GM12878 (cell line): ENCODE data around the gene DIP2B. TPM values are rescaled to one million over a fixed set of nuclear protein-coding genes. Genes with fewer than 3 reads are reported as not detected.

Source experiments
- ATAC-seq: fragments of 200-7000 bp; cut with Tn5 transposase; 3 replicates; pipeline ENCODE4 v1.9.1; 2020; ENCODE audit warnings: mild to moderate bottlenecking, moderate library complexity
- BruUV-seq: library from RNA; stranded (reverse); fragments of 400-500 nt; replicated peaks from 2 replicates; lab custom pipeline; 2021; lab: Mats Ljungman, UMichigan
- CTCF ChIA-PET: fragments of 300-600 bp; sonication (Branson Sonifier 250); formaldehyde crosslinking; extraction: SDS; loops from one replicate; lab custom pipeline; 2021; ENCODE audit warnings: inconsistent platforms; lab: Yijun Ruan, JAX
- POLR2A ChIA-PET: fragments of 350-600 bp; formaldehyde crosslinking; extraction: SDS; loops from one replicate; lab custom pipeline; 2021; ENCODE audit warnings: inconsistent platforms; lab: Charles Lee
- RAD21 ChIA-PET: fragments of 300-600 bp; sonication (Branson Sonifier 250); formaldehyde crosslinking; loops from one replicate; lab custom pipeline; 2023; ENCODE audit warnings: antibody characterized with exemption; ENCODE audit not compliant: unreplicated experiment; lab: Charles Lee
- SMC1A ChIA-PET: fragments of 300-600 bp; sonication (Branson Sonifier 250); formaldehyde crosslinking; loops from one replicate; lab custom pipeline; 2023; ENCODE audit not compliant: unreplicated experiment, uncharacterized antibody; lab: Charles Lee
- DNase-seq: peaks from one replicate; pipeline ENCODE4 v3.0.0-alpha.2; 2011; ENCODE audit warnings: low read depth, low spot score
- FAIRE-seq: peaks from 3 replicates; lab custom pipeline; 2011; peaks lifted over from hg19 to GRCh38; lab: Jason Lieb, UNC
- H2AFZ ChIP-seq: 2 replicates; pipeline ENCODE4 v1.6.0; 2011; ENCODE audit warnings: low read depth, low read length, control low read depth; ENCODE audit not compliant: control insufficient read depth
- H3K27ac ChIP-seq: 2 replicates; pipeline ENCODE4 v1.5.1; 2011; ENCODE audit warnings: control low read depth; ENCODE audit not compliant: control insufficient read depth, insufficient read depth
- H3K27me3 ChIP-seq, 2 experiments: replicated peaks in 1 of 2; 2 replicates each; pipeline versions ENCODE4 v1.6.0 to v1.6.1; 2011; ENCODE audit warnings: low read length in 1 of 2; ENCODE audit not compliant: control insufficient read depth in 2 of 2, insufficient read depth in 2 of 2
- H3K36me3 ChIP-seq, 2 experiments: 2 replicates each; pipeline ENCODE4 v1.5.1; 2011; ENCODE audit warnings: low read length in 1 of 2; ENCODE audit not compliant: control insufficient read depth in 2 of 2, insufficient read depth in 2 of 2
- H3K4me1 ChIP-seq: 2 replicates; pipeline ENCODE4 v1.6.1; 2011; ENCODE audit warnings: mild to moderate bottlenecking, low read length, moderate library complexity, mixed read lengths; ENCODE audit not compliant: control insufficient read depth, insufficient read depth
- H3K4me2 ChIP-seq: 2 replicates; pipeline ENCODE4 v1.6.0; 2011; ENCODE audit warnings: control low read depth; ENCODE audit not compliant: control insufficient read depth, insufficient read depth
- H3K4me3 ChIP-seq: fragments of 200-600 bp; sonication (generic); 2 replicates; pipeline ENCODE4 v1.5.1; 2016
- H3K79me2 ChIP-seq: 2 replicates; pipeline ENCODE4 v1.6.0; 2011; ENCODE audit warnings: low read length; ENCODE audit not compliant: control insufficient read depth, insufficient read depth
- H3K9ac ChIP-seq: 2 replicates; pipeline ENCODE4 v1.8.0; 2011; ENCODE audit warnings: low read length, control low read depth, mixed read lengths; ENCODE audit not compliant: control insufficient read depth, insufficient read depth
- H3K9me3 ChIP-seq: replicated peaks from 3 replicates; pipeline ENCODE4 v1.5.1; 2011; ENCODE audit warnings: mild to moderate bottlenecking, low read length; ENCODE audit not compliant: control insufficient read depth, insufficient read depth
- H4K20me1 ChIP-seq: 2 replicates; pipeline ENCODE4 v1.6.0; 2011; ENCODE audit not compliant: control insufficient read depth, insufficient read depth
- ATF2 ChIP-seq: IDR thresholded peaks from 2 replicates; pipeline ENCODE4 v1.6.1; 2012; ENCODE audit warnings: low read length, inconsistent platforms
- ELK1 ChIP-seq: IDR thresholded peaks from 2 replicates; pipeline ENCODE4 v1.6.1; 2012; ENCODE audit warnings: low read depth, low read length, improper control_type of control experiment
- IKZF1 ChIP-seq: fragments of 450-650 bp; conservative IDR thresholded peaks from 2 replicates; pipeline ENCODE4 v1.6.1; 2017; ENCODE audit warnings: antibody characterized with exemption, mild to moderate bottlenecking
- MTA3 ChIP-seq: IDR thresholded peaks from 2 replicates; pipeline ENCODE4 v1.6.1; 2012; ENCODE audit warnings: low read length, inconsistent platforms, borderline replicate concordance
- SP1 ChIP-seq: IDR thresholded peaks from one replicate; pipeline ENCODE4 v1.6.1; 2011; ENCODE audit warnings: low read depth, low read length
- ZBED1 ChIP-seq: IDR thresholded peaks from 2 replicates; pipeline ENCODE4 v1.6.1; 2016; ENCODE audit warnings: borderline replicate concordance
- ZNF274 ChIP-seq: IDR thresholded peaks from one replicate; pipeline ENCODE4 v1.8.0; 2011; ENCODE audit not compliant: insufficient read length, insufficient read depth
- WGBS: methylation state at CpG from one replicate; pipeline ENCODE4 v1.1.6; 2016; ENCODE audit warnings: low lambda C conversion rate; ENCODE audit not compliant: insufficient replicate concordance, insufficient coverage; ENCODE audit errors: missing lambda C conversion rate; 5-methylcytosine and 5-hydroxymethylcytosine counted together
- in situ Hi-C: fragments of 300-500 bp; cut with MboI; formaldehyde crosslinking; loops from 9 replicates; pipeline ENCODE4 v1.14.3; 2018; ENCODE audit warnings: mixed read lengths
- intact Hi-C: fragments of 100-400 bp; cut with micrococcal nuclease; formaldehyde crosslinking; loops from one replicate; pipeline ENCODE4 v1.14.2; 2022; ENCODE audit not compliant: unreplicated experiment
- polyA plus RNA-seq, 11 experiments: library from polyadenylated mRNA; depleted of rRNA in 4 of 11; unstranded in 6 of 11; stranded (reverse) in 5 of 11; fragments of >200 nt; fragmentation: Nextera tagmentation in 4 of 11; fragmentation: Illumina TruSeq in 1 of 11; extraction: Ambion mirVana in 4 of 11; extraction: Trizol in 1 of 11; gene quantifications; 1 replicate in 1 of 11; 2 replicates in 10 of 11; pipeline versions ENCODE4 v1.2.1 to v1.2.3, GENCODE V29; 2011 to 2016; ENCODE audit warnings: inconsistent platforms in 2 of 11, missing spikeins in 2 of 11, low read depth in 1 of 11
- total RNA-seq, 4 experiments: library from RNA; depleted of rRNA in 3 of 4; stranded (reverse); fragments of >200 nt in 3 of 4; fragmentation: Illumina TruSeq in 1 of 4; extraction: Trizol in 1 of 4; gene quantifications; 2 replicates each; pipeline versions ENCODE4 v1.2.1 to v1.2.3, GENCODE V29; 2013 to 2021
- TF ChIP-seq, protein P1 (sequence below): fragments of 450-650 bp; IDR thresholded peaks from 2 replicates; pipeline ENCODE4 v1.6.1; 2017; ENCODE audit warnings: borderline replicate concordance
- TF ChIP-seq, protein P2 (sequence below): fragments of 150-350 bp; IDR thresholded peaks from 2 replicates; pipeline ENCODE4 v1.6.1; 2014; ENCODE audit warnings: mild to moderate bottlenecking, low read depth, low read length

Gene DIP2B
- total and polyA plus RNA-seq, 10 of the 15 experiments (the other 5 are each of a cell fraction or from before 2014, with no cell fraction given), result 4.5 to 30.0 (median 18.6) TPM

- ChIA-PET RAD21 (no interaction called here), POLR2A (interaction anchor here (0.7 to 0.8 kb wide), 2 partner anchors 9 to 90 kb away, joined by 4 to 5 read pairs; no protein-coding TSS in a partner anchor), CTCF (interaction anchor here (1.0 kb wide), 1 partner anchor 568 kb away, joined by 3 read pairs; no protein-coding TSS in a partner anchor), SMC1A (no interaction called here)
- H3K79me2 ChIP-seq, result no peaks in the 10 kb centered on the region
- 98% methylated on average over 5 of the region's 5 CpGs for WGBS
- no peaks in the 10 kb centered on the region for H3K9me3 ChIP-seq
- no peak overlapping the region for H3K27ac ChIP-seq
- no peak overlapping the region for H3K4me2 ChIP-seq
- no peaks in the 10 kb centered on the region for H3K27me3 ChIP-seq
- H3K36me3 ChIP-seq, result peaks cover 0 to 9% of the 10 kb centered on the region in 2 experiments; a peak in 2 of 4 replicates
- no peak overlapping the region for H3K4me3 ChIP-seq
- no peak overlapping the region for H3K9ac ChIP-seq
- no peak for ATAC-seq
- in situ Hi-C loops, result no loop called here
- no peaks in the 10 kb centered on the region for H4K20me1 ChIP-seq
- H2AFZ ChIP-seq, result no peak overlapping the region
- no TSS peak for BruUV-seq
- H3K4me1 ChIP-seq, result no peaks in the 10 kb centered on the region
- TF ChIP-seq, protein P1, sequence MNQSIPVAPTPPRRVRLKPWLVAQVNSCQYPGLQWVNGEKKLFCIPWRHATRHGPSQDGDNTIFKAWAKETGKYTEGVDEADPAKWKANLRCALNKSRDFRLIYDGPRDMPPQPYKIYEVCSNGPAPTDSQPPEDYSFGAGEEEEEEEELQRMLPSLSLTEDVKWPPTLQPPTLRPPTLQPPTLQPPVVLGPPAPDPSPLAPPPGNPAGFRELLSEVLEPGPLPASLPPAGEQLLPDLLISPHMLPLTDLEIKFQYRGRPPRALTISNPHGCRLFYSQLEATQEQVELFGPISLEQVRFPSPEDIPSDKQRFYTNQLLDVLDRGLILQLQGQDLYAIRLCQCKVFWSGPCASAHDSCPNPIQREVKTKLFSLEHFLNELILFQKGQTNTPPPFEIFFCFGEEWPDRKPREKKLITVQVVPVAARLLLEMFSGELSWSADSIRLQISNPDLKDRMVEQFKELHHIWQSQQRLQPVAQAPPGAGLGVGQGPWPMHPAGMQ, result no peak
- TF ChIP-seq ZBED1 (no peak), ZNF274 (no peak), ATF2 (no peak), MTA3 (no peak), SP1 (no peak), IKZF1 (no peak), ELK1 (no peak)
- TF ChIP-seq, protein P2, sequence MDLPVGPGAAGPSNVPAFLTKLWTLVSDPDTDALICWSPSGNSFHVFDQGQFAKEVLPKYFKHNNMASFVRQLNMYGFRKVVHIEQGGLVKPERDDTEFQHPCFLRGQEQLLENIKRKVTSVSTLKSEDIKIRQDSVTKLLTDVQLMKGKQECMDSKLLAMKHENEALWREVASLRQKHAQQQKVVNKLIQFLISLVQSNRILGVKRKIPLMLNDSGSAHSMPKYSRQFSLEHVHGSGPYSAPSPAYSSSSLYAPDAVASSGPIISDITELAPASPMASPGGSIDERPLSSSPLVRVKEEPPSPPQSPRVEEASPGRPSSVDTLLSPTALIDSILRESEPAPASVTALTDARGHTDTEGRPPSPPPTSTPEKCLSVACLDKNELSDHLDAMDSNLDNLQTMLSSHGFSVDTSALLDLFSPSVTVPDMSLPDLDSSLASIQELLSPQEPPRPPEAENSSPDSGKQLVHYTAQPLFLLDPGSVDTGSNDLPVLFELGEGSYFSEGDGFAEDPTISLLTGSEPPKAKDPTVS, result no peak
- DNase-seq, result no peak
- no peak for FAIRE-seq
- intact Hi-C loops, result no loop called here
These were observed 248.5 kb downstream of the DIP2B start for GRCh38 chr12:50753232-50753769.
